Forelimb muscle (tissue), 1 donor: ENCODE results near the gene ERC1. TPM values are rescaled to one million over a fixed set of nuclear protein-coding genes. Genes with fewer than 3 reads are reported as not detected.
"Not testable (repeated sequence)": the region's sequence is repeated elsewhere in the genome, so short reads cannot be mapped to it uniquely, and the experiment has no call there.

Experiments
- DNase-seq: peaks from one replicate; pipeline ENCODE4 v3.0.0-alpha.2; 2013; ENCODE audit warnings: low read depth
- polyA plus RNA-seq: library from polyadenylated mRNA; unstranded; fragments of 120-200 nt; gene quantifications from one replicate; pipeline ENCODE4 v1.2.1, GENCODE V29; 2013; ENCODE audit not compliant: insufficient read length

ERC1 gene
- polyA plus RNA-seq, 1 donor: 20.4 TPM

GRCh38 chr12:1122786-1123185 lies 131.8 kb downstream of the ERC1 start:
- no peak for DNase-seq

- no peak for DNase-seq
These were observed 135.1 kb downstream of the ERC1 start for GRCh38 chr12:1126091-1126490.

DNA sequence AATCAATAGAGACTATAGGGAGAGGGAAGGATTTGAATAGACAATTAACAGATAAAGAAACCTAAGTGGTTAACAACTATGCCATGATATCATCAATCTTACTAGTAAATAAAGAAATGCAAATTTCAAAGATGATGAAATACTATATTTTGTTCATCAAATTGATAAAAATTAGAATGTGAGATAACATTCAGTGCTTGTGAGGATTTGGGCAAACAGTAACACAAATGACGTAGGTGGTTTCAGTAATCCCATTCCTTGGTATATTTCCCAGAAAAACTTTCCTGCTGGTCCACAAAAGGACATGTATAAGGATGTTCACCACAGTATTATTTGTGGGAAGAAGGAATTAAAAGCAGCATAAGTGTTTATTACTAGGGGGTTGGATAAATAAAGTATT lies 136.0 kb downstream of the ERC1 start:
- no peak for DNase-seq

- no peak for DNase-seq
These were observed 139.1 kb downstream of the ERC1 start for GRCh38 chr12:1130164-1130563.

DNA sequence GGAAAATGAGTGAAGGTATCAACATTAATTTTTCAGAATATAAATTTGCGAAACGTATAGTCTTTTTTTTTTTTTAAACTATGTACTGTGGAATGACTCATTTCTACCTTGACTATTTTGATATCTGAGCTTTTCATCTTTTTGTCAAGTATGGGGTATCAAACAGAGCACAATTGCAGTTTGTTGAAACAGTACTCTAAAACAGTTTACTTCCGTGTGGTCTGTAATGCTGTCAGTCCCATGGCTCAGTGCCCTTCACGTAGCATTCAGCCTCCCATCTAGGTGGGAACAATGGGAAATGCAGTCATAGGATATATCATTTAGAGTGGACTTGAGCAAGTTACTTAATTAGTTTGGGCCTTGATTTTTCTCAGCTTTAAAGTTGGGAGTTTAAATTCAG lies 139.5 kb downstream of the ERC1 start:
- DNase-seq: no peak

DNA sequence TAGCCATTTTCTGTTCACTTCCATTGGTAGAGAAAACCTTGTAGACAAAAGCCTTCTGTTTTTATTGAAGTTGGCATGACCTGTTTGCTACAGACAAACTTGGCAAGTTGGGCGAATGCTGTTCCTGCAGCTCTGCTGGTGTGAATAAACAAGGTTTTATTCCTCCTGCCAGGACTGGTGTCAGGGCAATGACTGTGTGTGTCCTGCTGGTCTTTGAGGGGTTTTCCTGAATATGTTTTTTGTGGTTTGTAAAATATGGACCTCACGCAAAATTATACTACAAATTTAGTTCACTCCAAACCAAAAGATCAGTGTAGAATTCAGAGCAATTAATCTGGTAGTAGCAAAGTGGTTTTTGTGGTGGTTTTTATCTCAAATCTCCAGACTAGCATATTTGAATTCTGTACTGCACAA lies 140.8 kb downstream of the ERC1 start:
- DNase-seq: no peak

DNA sequence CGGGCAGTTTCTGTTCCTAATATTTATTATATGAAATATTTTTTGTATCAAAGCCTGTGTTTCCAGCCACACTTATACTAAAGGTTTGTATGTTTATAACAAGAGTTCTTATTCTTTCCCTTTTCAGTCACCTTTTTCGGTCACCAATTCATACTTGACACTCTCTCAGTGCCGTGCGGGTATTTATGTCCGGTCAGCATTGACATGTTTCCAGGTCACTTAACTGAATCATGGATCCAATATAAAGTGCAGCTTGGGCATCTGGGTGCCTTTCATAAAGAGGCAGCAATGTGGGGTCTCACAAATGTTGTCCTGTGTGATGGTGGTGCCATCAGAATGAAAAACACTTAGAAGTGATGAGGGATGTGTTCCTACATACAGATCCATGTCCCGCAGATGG lies 141.3 kb downstream of the ERC1 start:
- DNase-seq: no peak

GRCh38 chr12:1138691-1139090 lies 147.7 kb downstream of the ERC1 start:
- no peak for DNase-seq

DNA sequence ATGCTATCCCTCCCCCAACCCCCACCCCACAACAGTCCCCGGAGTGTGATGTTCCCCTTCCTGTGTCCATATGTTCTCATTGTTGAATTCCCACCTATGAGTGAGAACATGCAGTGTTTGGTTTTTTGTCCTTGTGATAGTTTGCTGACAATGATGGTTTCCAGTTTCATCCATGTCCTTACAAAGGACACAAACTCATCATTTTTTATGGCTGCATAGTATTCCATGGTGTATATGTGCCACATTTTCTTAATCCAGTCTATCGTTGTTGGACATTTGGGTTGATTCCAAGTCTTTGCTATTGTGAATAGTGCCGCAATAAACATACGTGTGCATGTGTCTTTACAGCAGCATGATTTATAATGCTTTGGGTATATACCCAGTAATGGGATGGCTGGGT lies 155.7 kb downstream of the ERC1 start:
- not testable (repeated sequence) for DNase-seq

GRCh38 chr12:1147821-1148220 lies 156.8 kb downstream of the ERC1 start:
- no peak for DNase-seq

- DNase-seq: no peak
These were observed 166.0 kb downstream of the ERC1 start for GRCh38 chr12:1157046-1157445.

DNA sequence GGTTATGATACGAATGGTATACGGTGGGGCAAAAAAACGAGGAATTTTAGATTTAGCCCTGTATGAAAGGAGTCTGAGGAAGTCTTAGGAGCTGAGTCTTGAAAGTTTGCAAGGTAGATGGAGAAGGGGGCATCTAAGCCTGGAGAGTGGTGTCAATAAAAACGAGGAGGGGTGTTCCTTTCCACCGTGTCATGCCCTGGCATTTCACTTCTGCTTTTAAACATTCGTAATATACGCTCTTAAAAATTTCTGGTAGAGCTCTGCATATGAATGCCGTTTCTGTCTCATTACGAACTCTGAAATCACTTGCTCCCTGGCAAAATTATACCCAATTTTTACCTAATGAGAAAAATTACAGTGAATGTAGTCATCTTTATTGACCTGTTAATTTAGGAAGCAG lies 170.2 kb downstream of the ERC1 start:
- DNase-seq: no peak

GRCh38 chr12:1162081-1162760 lies 171.2 kb downstream of the ERC1 start:
- DNase-seq: no peak

- no peak for DNase-seq
These were observed 176.8 kb downstream of the ERC1 start for GRCh38 chr12:1167784-1168183.

DNA sequence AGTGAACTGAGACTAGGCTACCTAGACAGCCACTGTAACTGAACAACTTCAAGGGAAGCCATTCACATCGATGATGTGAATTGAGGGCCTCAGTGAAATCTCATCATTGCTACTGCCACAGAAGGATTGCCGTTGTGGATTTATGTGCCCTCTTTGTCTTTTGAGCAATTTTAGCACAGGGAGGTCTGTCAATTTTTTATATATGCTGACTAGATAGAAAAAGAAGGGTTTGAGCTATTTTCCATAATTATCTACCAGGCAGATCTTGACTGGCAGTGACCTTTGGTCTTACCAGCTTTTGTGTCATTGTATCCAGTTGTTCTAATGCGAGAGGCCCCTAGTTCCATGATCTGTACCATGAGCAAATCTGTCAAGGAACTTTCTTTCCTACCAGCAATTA lies 179.4 kb downstream of the ERC1 start:
- DNase-seq: no peak

- DNase-seq: no peak
These were observed 180.8 kb downstream of the ERC1 start for GRCh38 chr12:1171657-1172408.

DNA sequence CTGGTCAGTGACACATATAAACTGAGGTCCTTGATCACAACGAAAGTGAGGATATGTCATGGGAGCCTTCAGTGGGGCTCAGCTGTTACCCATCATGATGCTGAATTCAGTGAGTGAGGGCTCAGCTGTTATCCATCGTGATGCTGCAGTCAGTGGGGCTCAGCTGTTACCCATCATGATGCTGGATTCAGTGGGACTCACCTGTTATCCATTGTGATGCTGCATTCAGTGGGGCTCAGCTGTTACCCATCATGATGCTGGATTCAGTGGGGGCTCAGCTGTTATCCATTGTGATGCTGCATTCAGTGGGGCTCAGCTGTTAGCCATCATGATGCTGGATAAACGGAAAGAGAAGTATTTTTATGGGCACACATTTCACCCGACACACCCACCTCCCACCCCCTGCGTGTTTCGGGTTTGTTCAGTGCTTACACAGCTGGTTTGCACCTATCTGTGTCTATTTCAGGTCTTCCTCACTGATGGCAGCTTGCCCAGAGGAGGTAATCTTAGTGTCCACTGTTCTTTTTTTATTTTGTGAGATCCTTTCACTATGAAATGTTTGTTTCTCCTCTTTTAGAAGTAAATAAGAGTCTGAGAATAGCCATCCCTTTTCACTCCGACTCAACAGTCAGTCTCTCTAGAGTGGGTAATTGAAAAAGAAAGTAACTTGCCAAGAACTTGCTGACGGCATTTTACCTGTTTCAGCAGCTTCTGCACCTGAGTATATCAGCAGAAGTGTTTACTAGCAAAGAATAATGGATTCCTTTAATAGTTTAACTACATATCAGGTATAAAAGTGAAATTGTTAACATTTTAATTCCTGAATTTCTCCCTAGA lies 183.0 kb downstream of the ERC1 start:
- DNase-seq: no peak

- DNase-seq: no peak
These were observed 183.6 kb downstream of the ERC1 start for GRCh38 chr12:1174659-1175058.

DNA sequence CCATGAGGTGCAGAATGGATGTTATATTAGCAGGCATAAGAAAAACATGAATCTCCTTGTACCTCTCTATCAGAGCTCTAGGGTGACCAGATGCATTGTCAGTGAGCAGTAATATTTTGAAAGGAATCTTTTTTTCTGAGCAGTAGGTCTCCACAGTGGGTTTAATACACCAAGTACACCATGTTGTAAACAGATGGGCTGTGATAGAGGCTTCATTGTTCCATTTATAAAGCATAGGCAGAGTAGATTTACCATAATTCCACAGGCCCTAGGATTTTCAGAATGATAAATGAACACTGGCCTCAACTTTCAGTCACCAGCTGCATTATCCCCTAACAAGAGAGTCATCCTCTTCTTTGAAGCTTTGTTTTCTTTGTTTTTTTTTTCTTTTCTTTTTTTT lies 185.2 kb downstream of the ERC1 start:
- DNase-seq: no peak

- no peak for DNase-seq
These were observed 188.1 kb downstream of the ERC1 start for GRCh38 chr12:1179128-1179527.

- no peak for DNase-seq
These were observed 191.0 kb downstream of the ERC1 start for GRCh38 chr12:1182069-1182468.

- no peak for DNase-seq
These were observed 193.4 kb downstream of the ERC1 start for GRCh38 chr12:1184402-1184801.
